Stimulated activated CD8-positive, alpha-beta memory T cell treated with anti-CD3 and anti-CD28 coated beads, Interleukin-12 subunit alpha, Interleukin-12 subunit beta, amount 100 ng/mL, for 24 hours (primary cell): ENCODE results near the gene C4orf33.

Source experiments
- DNase-seq: peaks from one replicate; pipeline ENCODE4 v3.0.0-alpha.2; 2020; ENCODE audit errors: extremely low read depth

Gene C4orf33

GRCh38 chr4:129129143-129129542, 33.2 kb downstream of the C4orf33 start:
- DNase-seq = no peak

- DNase-seq = no peak
Measured at GRCh38 chr4:129131343-129131742, 35.4 kb downstream of the C4orf33 start.

DNA sequence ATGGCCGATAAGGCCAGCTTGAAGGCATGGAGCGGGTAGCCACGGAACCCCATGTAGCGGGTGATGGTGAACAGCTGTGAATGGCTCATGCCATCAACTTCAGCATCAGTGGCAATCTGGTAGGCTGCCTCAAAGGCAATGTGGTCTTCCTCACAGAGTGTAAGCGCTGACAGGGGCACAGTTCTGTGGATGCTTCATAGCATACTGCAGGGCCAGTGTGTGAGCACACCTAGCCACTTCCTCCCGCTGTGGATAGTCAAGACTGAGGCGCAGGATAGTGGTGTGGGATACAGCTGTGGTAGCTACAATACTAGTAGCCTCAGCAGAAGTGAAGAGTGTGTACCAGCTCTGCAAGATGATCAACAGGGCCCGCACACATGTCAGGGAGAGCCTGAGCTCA, 40.5 kb downstream of the C4orf33 start:
- no peak for DNase-seq

GRCh38 chr4:129138810-129139496, 43.0 kb downstream of the C4orf33 start:
- DNase-seq = no peak

- no peak for DNase-seq
Measured at GRCh38 chr4:129140521-129140920, 44.6 kb downstream of the C4orf33 start.

DNA sequence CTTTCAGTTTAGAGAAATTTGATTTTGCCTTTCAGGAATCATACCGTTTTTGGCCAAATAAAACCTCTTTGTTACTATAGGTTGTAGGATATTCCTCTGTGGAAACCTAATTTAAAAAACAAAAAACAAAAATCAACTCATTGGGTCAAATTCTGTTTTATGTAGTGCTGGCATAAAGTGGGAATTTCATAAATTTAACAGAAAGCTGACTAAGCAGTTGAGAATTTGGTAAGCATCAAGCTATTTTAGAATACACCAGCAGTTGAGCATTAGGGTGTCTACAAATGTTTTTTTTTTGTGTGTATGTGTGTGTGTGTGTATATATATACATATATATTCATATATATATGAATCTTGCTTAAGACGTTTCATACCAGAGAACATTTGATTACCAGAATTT, 47.4 kb downstream of the C4orf33 start:
- DNase-seq = no peak

DNA sequence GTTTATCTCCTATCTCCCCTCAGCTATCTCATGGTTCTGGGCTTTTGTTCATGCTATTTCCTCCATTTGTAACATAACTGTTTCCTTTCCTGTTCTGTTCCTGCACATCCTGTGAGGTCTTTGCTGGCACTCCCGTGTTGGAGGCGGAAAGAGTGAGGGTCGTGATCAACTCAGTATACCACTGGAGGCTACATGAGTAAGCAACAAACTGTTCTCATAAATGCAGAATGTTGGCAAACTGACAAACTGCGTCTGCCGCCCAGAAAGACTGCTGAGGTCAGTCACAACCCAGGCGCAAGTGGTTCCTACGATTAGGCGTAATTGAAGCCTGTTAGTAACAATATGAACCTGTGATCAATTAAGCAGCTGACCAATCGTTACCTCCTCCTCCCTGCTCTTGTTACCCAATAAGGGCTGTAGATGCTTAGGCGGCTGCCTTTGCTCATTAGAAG, 48.8 kb downstream of the C4orf33 start:
- DNase-seq = no peak

- no peak for DNase-seq
Measured at GRCh38 chr4:129145222-129145730, 49.3 kb downstream of the C4orf33 start.

- no peak for DNase-seq
Measured at GRCh38 chr4:129146639-129147038, 50.7 kb downstream of the C4orf33 start.

DNA sequence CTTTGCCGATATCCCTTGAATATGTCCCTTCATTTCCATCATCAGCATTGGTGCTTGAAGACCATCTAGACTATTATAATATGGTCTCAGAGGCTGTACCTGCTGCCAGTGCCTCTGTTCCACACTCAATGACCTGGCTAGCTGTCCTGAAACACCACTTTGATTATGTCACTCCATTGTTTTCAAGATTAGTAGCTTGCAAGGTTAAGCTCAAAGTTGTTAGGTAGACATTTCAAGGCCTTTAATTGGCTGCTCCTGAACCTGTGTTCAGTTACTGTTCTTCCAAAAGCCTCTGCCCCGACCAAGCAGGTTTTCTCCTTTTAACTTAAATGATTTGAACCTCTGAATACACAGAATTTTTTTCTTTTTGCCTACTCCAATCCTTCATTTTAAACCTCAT, 52.9 kb downstream of the C4orf33 start:
- no peak for DNase-seq

GRCh38 chr4:129149906-129150305, 54.0 kb downstream of the C4orf33 start:
- no peak for DNase-seq

- no peak for DNase-seq
Measured at GRCh38 chr4:129152350-129152749, 56.4 kb downstream of the C4orf33 start.

- DNase-seq = no peak
Measured at GRCh38 chr4:129153700-129154099, 57.7 kb downstream of the C4orf33 start.

DNA sequence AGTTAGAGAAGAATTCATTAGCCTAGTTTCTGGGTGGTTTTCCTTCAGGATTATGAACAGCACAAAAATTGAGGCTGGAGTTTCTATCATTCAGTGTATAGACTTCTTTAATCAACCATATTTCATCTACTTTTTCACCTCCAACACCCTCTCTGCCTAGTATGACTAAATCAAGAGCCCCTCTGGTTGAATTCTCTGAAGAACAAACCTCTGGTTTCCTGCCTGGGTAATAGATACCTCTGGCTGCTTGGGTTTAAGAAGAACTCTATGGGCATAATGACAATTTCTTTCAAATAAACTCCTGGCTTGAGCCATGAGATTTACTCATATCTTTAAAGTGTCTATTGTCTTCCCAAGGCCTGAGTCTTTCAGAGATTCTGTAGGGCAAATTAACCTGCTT, 66.5 kb downstream of the C4orf33 start:
- no peak for DNase-seq

- DNase-seq = no peak
Measured at GRCh38 chr4:129163427-129163826, 67.5 kb downstream of the C4orf33 start.

- DNase-seq = no peak
Measured at GRCh38 chr4:129164243-129164642, 68.3 kb downstream of the C4orf33 start.
